GM06990 (cell line): Measurements from ENCODE around the gene AGAP1.

ENCODE experiments used
- DNase-seq: peaks from one replicate; pipeline ENCODE4 v3.0.0-alpha.2; 2011; ENCODE audit not compliant: insufficient read length; ENCODE audit errors: extremely low read depth
- H3K27me3 ChIP-seq: replicated peaks from 2 replicates; pipeline ENCODE4 v1.6.0; 2011; ENCODE audit warnings: low read length; ENCODE audit not compliant: control insufficient read depth, insufficient read depth
- H3K36me3 ChIP-seq: 2 replicates; pipeline ENCODE4 v1.5.1; 2011; ENCODE audit warnings: low read length; ENCODE audit not compliant: control insufficient read depth, insufficient read depth
- H3K4me3 ChIP-seq: replicated peaks from 2 replicates; pipeline ENCODE4 v1.5.1; 2011; ENCODE audit warnings: low read depth, mild to moderate bottlenecking, control low read depth, low read length
- CTCF ChIP-seq: IDR thresholded peaks from 2 replicates; pipeline ENCODE4 v1.5.1; 2011; ENCODE audit warnings: low read length, control low read depth, mild to moderate bottlenecking, inconsistent platforms; ENCODE audit not compliant: insufficient read depth, poor library complexity, severe bottlenecking

Gene AGAP1

GRCh38 chr2:235950473-235950809, 456.6 kb downstream of the AGAP1 start:
- no peak for TF ChIP-seq CTCF
- no peaks in the 10 kb centered on the region for H3K36me3 ChIP-seq
- no peak overlapping the region for H3K4me3 ChIP-seq
- DNase-seq = no peak
- H3K27me3 ChIP-seq = no peaks in the 10 kb centered on the region

- H3K4me3 ChIP-seq = no peak overlapping the region
- DNase-seq = no peak
- no peaks in the 10 kb centered on the region for H3K27me3 ChIP-seq
- no peaks in the 10 kb centered on the region for H3K36me3 ChIP-seq
- TF ChIP-seq CTCF = no peak
These were observed 457.6 kb downstream of the AGAP1 start for GRCh38 chr2:235951493-235951892.

GRCh38 chr2:235951982-235952381, 458.1 kb downstream of the AGAP1 start:
- no peak for TF ChIP-seq CTCF
- Histone ChIP-seq H3K27me3 (no peaks in the 10 kb centered on the region), H3K36me3 (no peaks in the 10 kb centered on the region), H3K4me3 (no peak overlapping the region)
- DNase-seq = no peak

- no peak overlapping the region for H3K4me3 ChIP-seq
- DNase-seq = no peak
- no peak for TF ChIP-seq CTCF
- no peaks in the 10 kb centered on the region for H3K27me3 ChIP-seq
- no peaks in the 10 kb centered on the region for H3K36me3 ChIP-seq
These were observed 458.9 kb downstream of the AGAP1 start for GRCh38 chr2:235952714-235953113.

GRCh38 chr2:235954281-235954680, 460.4 kb downstream of the AGAP1 start:
- Histone ChIP-seq H3K36me3 (no peaks in the 10 kb centered on the region), H3K4me3 (no peak overlapping the region), H3K27me3 (no peaks in the 10 kb centered on the region)
- DNase-seq = no peak
- TF ChIP-seq CTCF = no peak

- no peaks in the 10 kb centered on the region; the same call in 1 of the 2 replicates for H3K27me3 ChIP-seq
- H3K4me3 ChIP-seq = no peak overlapping the region
- no peak for TF ChIP-seq CTCF
- no peak for DNase-seq
- no peaks in the 10 kb centered on the region for H3K36me3 ChIP-seq
These were observed 461.1 kb downstream of the AGAP1 start for GRCh38 chr2:235954888-235955480.
